OCI-LY3 (cell line): ENCODE measurements around the gene SARS1.

ENCODE experiments used
- EZH2phosphoT487 ChIP-seq: fragments of 200-600 bp; shearing (Covaris generic); IDR thresholded peaks from 2 replicates; pipeline ENCODE4 v1.6.1; 2018; ENCODE audit warnings: antibody characterized with exemption, mixed run types, low read depth
- TF ChIP-seq, protein P1 (sequence below): fragments of 200-600, 300-600 bp; sonication (generic); IDR thresholded peaks from 2 replicates; pipeline ENCODE4 v1.5.1; 2014; ENCODE audit warnings: antibody characterized with exemption, low read length, low read depth

GRCh38 chr1:109213824-109214693 lies at the start of gene SARS1:
- TF ChIP-seq, protein P1, sequence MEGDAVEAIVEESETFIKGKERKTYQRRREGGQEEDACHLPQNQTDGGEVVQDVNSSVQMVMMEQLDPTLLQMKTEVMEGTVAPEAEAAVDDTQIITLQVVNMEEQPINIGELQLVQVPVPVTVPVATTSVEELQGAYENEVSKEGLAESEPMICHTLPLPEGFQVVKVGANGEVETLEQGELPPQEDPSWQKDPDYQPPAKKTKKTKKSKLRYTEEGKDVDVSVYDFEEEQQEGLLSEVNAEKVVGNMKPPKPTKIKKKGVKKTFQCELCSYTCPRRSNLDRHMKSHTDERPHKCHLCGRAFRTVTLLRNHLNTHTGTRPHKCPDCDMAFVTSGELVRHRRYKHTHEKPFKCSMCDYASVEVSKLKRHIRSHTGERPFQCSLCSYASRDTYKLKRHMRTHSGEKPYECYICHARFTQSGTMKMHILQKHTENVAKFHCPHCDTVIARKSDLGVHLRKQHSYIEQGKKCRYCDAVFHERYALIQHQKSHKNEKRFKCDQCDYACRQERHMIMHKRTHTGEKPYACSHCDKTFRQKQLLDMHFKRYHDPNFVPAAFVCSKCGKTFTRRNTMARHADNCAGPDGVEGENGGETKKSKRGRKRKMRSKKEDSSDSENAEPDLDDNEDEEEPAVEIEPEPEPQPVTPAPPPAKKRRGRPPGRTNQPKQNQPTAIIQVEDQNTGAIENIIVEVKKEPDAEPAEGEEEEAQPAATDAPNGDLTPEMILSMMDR, result no peak
- TF ChIP-seq EZH2phosphoT487, result no peak
